Measurements from ENCODE around the gene CMC1.

- TF ChIP-seq EZH2 (IDR thresholded peaks at IDR 0.05) = no peak
- no peak for TF ChIP-seq POLR2AphosphoS5 (IDR thresholded peaks at IDR 0.05; ENCODE audit: borderline replicate concordance, low read depth, low read length)
These were observed 106.8 kb downstream of the CMC1 start for GRCh38 chr3:28348265-28348628.
